GM21381 (cell line): ENCODE data around the gene BCKDK.
"Not testable (repeated sequence)": the region's sequence is repeated elsewhere in the genome, so short reads cannot be mapped to it uniquely, and the experiment has no call there.

Source experiments
- ATAC-seq: cut with Tn5 transposase; IDR thresholded peaks from one replicate; pipeline ENCODE4 v1.9.1; 2021; ENCODE audit warnings: mild to moderate bottlenecking, moderate library complexity; ENCODE audit not compliant: unreplicated experiment

Gene BCKDK

GRCh38 chr16:31094424-31095120 lies 13.6 kb upstream of the BCKDK start, which contains the start of gene VKORC1:
TSS of gene VKORC1 (minus strand) at chr16:31094797. CDS start at chr16:31094729, 68 bp downstream.
- ATAC-seq: peak; percentile 76

GRCh38 chr16:31099860-31100638 lies 8.1 kb upstream of the BCKDK start:
- ATAC-seq: no peak

GRCh38 chr16:31100876-31101641 lies 7.1 kb upstream of the BCKDK start:
- ATAC-seq: not testable (repeated sequence)

GRCh38 chr16:31105677-31106213 lies 2.4 kb upstream of the BCKDK start:
- no peak for ATAC-seq

- no peak for ATAC-seq
Measured at GRCh38 chr16:31106509-31107464, 1.4 kb upstream of the BCKDK start.

GRCh38 chr16:31107465-31107867 lies 720 bp upstream of the BCKDK start:
- no peak for ATAC-seq

GRCh38 chr16:31108794-31109558 lies 790 bp downstream of the BCKDK start:
- ATAC-seq: no peak

- no peak for ATAC-seq
Measured at GRCh38 chr16:31109622-31110021, 1.4 kb downstream of the BCKDK start.

GRCh38 chr16:31110106-31111034 lies 2.2 kb downstream of the BCKDK start:
- ATAC-seq: no peak

GRCh38 chr16:31111881-31112466 lies 3.8 kb downstream of the BCKDK start:
- ATAC-seq: no peak

- no peak for ATAC-seq
Measured at GRCh38 chr16:31112711-31113110, 4.5 kb downstream of the BCKDK start.

- no peak for ATAC-seq
Measured at GRCh38 chr16:31113121-31114120, 5.2 kb downstream of the BCKDK start.

GRCh38 chr16:31114468-31114867 lies 6.3 kb downstream of the BCKDK start:
- ATAC-seq: no peak

GRCh38 chr16:31117384-31118222 lies 9.4 kb downstream of the BCKDK start, which contains the start of gene KAT8:
TSS of gene KAT8 (plus strand) at chr16:31117664. CDS start at chr16:31117682, 18 bp downstream.
- ATAC-seq: peak; percentile 86
